Ishikawa (cell line): Measurements from ENCODE around the gene PIAS4.

Experiments used
- CREB1 ChIP-seq: IDR thresholded peaks from 2 replicates; pipeline ENCODE4 v1.6.1; 2012; ENCODE audit warnings: low read depth
- REST ChIP-seq: IDR thresholded peaks from 2 replicates; pipeline ENCODE4 v1.6.1; 2012; ENCODE audit warnings: low read depth, mild to moderate bottlenecking

GRCh38 chr19:4042731-4043082 lies 35.2 kb downstream of the PIAS4 start:
- no peak for TF ChIP-seq REST
- no peak for TF ChIP-seq CREB1
